ENCODE results near the gene ADGRB2. TPM values are rescaled to one million over a fixed set of nuclear protein-coding genes. Genes with fewer than 3 reads are reported as not detected.

ADGRB2 gene
- total RNA-seq, 4 donors from 2014 or later: 1.1 to 2.2 (median 1.7) TPM; not detected in 1

- Histone ChIP-seq H3K4me1 (peaks cover 16 to 45% of the 10 kb centered on the region in 2 donors), H3K27ac (no peak overlapping the region), H3K9me3 (no peaks in the 10 kb centered on the region), H3K27me3 (no peaks in the 10 kb centered on the region), H3K4me3 (no peak overlapping the region), H3K36me3 (no peaks in the 10 kb centered on the region)
- no peak for TF ChIP-seq POLR2A (IDR thresholded peaks at IDR 0.05)
- TF ChIP-seq CTCF (IDR thresholded peaks at IDR 0.05 in 4 of 5, conservative IDR thresholded peaks at IDR 0.05 in 1 of 5): no peak
- intact Hi-C loops (cut with DNase I; ENCODE audit: low total_unique reads) (loop anchor here (2.0 kb wide), 1 partner anchor 37 kb away; no protein-coding TSS in a partner anchor), in situ Hi-C loops (cut with MboI; ENCODE audit: low sequenced_read_pairs in 4 of 4) (no loop called here)
- DNase-seq (no peak), ATAC-seq (no peak)
These were observed 12.3 kb downstream of the ADGRB2 start for GRCh38 chr1:31751822-31752241.

DNA sequence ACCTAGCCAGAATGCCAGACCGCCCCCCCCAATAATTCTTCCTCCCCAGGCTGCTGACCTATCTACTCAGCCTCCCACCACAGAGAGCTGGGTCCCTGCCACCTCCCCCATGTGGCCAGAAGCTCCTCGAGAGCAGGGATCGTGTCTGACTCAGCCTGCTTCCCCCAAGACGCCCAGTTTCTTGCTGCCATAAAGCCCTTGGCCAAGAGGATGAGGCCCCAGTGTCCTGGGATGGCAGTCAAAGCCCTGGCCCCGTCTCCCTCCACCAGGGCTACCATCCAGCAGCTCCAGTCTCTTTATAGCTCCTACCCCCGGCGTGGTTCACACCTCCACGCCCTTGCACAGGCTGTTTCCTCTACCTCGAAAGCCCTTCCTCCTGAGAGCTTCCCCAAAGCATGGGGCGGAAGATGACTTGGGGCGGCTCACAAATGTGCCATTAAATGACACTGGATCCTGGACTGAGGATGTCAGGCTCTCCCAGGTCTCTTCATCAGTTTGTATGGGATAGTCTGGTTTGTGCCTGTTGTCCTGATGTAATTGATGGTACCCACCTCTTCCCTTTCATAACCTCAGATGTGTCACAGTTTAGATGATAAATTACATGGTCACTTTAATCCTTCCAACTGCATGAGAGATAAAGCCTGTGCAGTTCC, 13.2 kb downstream of the ADGRB2 start:
- in situ Hi-C loops (cut with MboI; ENCODE audit: low sequenced_read_pairs in 4 of 4) (no loop called here), intact Hi-C loops (cut with DNase I; ENCODE audit: low total_unique reads) (no loop called here)
- ATAC-seq (no peak), DNase-seq (no peak)
- peaks cover 16 to 42% of the 10 kb centered on the region in 2 donors for H3K4me1 ChIP-seq
- H3K9me3 ChIP-seq: no peaks in the 10 kb centered on the region
- H3K4me3 ChIP-seq: no peak overlapping the region
- TF ChIP-seq POLR2A (IDR thresholded peaks at IDR 0.05) (no peak), CTCF (IDR thresholded peaks at IDR 0.05 in 4 of 5, conservative IDR thresholded peaks at IDR 0.05 in 1 of 5) (no peak)
- H3K36me3 ChIP-seq: no peaks in the 10 kb centered on the region
- no peaks in the 10 kb centered on the region for H3K27me3 ChIP-seq
- no peak overlapping the region for H3K27ac ChIP-seq

DNA sequence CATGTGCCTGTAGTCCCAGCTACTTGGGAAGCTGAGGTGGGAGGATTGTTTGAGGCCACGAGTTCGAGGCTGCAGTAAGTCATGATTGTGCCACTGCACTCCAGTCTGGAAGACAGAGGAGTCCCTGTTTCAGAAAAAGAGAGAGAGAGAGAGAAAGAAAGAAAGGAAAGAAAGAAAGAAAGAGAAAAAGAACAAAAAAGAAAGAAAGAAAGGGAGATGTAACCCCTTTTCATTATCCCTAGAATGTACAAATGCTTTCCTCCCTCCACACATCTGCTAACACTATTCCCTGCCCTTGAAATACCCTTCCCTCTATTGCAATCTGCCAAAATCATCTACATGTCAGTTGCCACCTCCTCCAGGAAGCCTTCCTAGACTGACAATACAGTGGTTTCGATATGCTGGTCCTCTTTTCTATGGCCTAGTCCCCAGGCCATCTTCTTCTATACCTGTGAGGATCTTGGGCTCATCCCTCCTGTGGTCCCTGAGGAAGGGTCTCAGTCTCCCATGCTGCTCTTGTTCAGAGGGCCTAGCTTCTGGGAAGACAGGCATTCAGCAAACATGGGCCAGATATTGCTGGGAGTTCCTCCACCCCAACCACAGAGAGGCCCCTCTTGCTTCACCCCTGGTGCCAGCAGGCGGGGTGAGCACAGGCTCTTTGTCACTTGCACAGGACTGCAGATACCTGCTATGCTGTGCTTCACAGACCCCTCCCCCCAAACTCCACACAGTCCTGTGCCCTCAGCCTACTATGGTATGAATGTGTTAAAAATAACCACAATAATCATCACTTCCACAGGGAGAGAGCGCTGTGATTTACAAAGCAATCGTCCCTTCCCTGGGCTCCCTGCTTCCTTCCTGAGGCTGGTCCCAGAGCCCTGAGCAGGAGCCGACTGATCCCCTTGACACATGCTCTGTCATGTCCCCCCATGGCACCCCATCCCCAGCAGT, 14.1 kb downstream of the ADGRB2 start:
- Histone ChIP-seq H3K4me3 (no peak overlapping the region), H3K27ac (no peak overlapping the region), H3K36me3 (no peaks in the 10 kb centered on the region), H3K9me3 (no peaks in the 10 kb centered on the region), H3K4me1 (peaks cover 16 to 33% of the 10 kb centered on the region in 2 donors), H3K27me3 (no peaks in the 10 kb centered on the region)
- in situ Hi-C loops (cut with MboI; ENCODE audit: low sequenced_read_pairs in 4 of 4) (no loop called here), intact Hi-C loops (cut with DNase I; ENCODE audit: low total_unique reads) (no loop called here)
- no peak for TF ChIP-seq CTCF (IDR thresholded peaks at IDR 0.05 in 4 of 5, conservative IDR thresholded peaks at IDR 0.05 in 1 of 5)
- TF ChIP-seq POLR2A (IDR thresholded peaks at IDR 0.05): no peak
- DNase-seq: no peak
- no peak for ATAC-seq

- no peak overlapping the region for H3K4me3 ChIP-seq
- H3K4me1 ChIP-seq: peaks cover 8 to 16% of the 10 kb centered on the region in 2 donors
- H3K27me3 ChIP-seq: no peaks in the 10 kb centered on the region
- DNase-seq (no peak), ATAC-seq (no peak)
- TF ChIP-seq POLR2A (IDR thresholded peaks at IDR 0.05): no peak
- TF ChIP-seq CTCF (IDR thresholded peaks at IDR 0.05 in 4 of 5, conservative IDR thresholded peaks at IDR 0.05 in 1 of 5): no peak
- H3K27ac ChIP-seq: no peak overlapping the region
- intact Hi-C loops (cut with DNase I; ENCODE audit: low total_unique reads) (no loop called here), in situ Hi-C loops (cut with MboI; ENCODE audit: low sequenced_read_pairs in 4 of 4) (no loop called here)
- no peaks in the 10 kb centered on the region for H3K9me3 ChIP-seq
- H3K36me3 ChIP-seq: no peaks in the 10 kb centered on the region
These were observed 15.8 kb downstream of the ADGRB2 start for GRCh38 chr1:31748365-31748764.

Measured in gastrocnemius medialis (tissue), 4 donors.